Heart left ventricle (tissue), 16 donors: ENCODE measurements around the gene MGLL. TPM values are rescaled to one million over a fixed set of nuclear protein-coding genes. Genes with fewer than 3 reads are reported as not detected.

Experiments used
- ATAC-seq, 4 donors: fragments of 200-7000 bp; cut with Tn5 transposase; one replicate each; pipeline ENCODE4 v1.9.1; 2020 to 2022; ENCODE audit warnings: moderate library complexity in 4 of 4, mild to moderate bottlenecking in 3 of 4, moderate number of reproducible peaks in 1 of 4
- DNase-seq, 5 donors: peaks; one replicate each; pipeline ENCODE4 v3.0.0-alpha.2; 2020
- H3K27ac ChIP-seq, 12 donors: fragments of 200-600 bp; sonication (generic) in 4 of 12; one replicate each; pipeline versions ENCODE4 v1.5.0 to v1.8.0; 2016 to 2022; ENCODE audit warnings: mild to moderate bottlenecking in 2 of 12
- H3K27me3 ChIP-seq, 9 donors: fragments of 200-600 bp; sonication (generic) in 2 of 9; one replicate each; pipeline versions ENCODE4 v1.5.1 to v1.8.0; 2016 to 2022; ENCODE audit warnings: mild to moderate bottlenecking in 3 of 9
- H3K36me3 ChIP-seq, 9 donors: fragments of 200-600 bp; sonication (generic) in 2 of 9; one replicate each; pipeline versions ENCODE4 v1.5.0 to v1.8.0; 2018 to 2022; ENCODE audit warnings: mild to moderate bottlenecking in 2 of 9
- H3K4me1 ChIP-seq, 12 donors: fragments of 200-600 bp; sonication (generic) in 4 of 12; one replicate each; pipeline versions ENCODE4 v1.5.0 to v1.8.0; 2016 to 2022; ENCODE audit warnings: mild to moderate bottlenecking in 3 of 12
- H3K4me3 ChIP-seq, 12 donors: fragments of 200-600 bp; sonication (generic) in 4 of 12; one replicate each; pipeline versions ENCODE4 v1.5.0 to v1.8.0; 2017 to 2022; ENCODE audit warnings: mild to moderate bottlenecking in 9 of 12, moderate library complexity in 4 of 12
- H3K9me3 ChIP-seq, 12 donors: fragments of 200-600 bp; sonication (generic) in 4 of 12; one replicate each; pipeline versions ENCODE4 v1.5.0 to v1.8.0; 2016 to 2022; ENCODE audit warnings: mild to moderate bottlenecking in 1 of 12
- CTCF ChIP-seq, 12 donors: fragments of 200-600 bp; sonication (generic) in 4 of 12; IDR thresholded peaks; one replicate each; pipeline versions ENCODE4 v1.5.0 to v1.8.0; 2018 to 2022; ENCODE audit warnings: antibody characterized with exemption in 12 of 12, mild to moderate bottlenecking in 5 of 12
- POLR2A ChIP-seq, 2 donors: fragments of 450-650 bp; IDR thresholded peaks; one replicate each; pipeline ENCODE4 v1.6.1; 2017; ENCODE audit warnings: antibody characterized with exemption in 2 of 2, mild to moderate bottlenecking in 2 of 2, moderate library complexity in 2 of 2
- WGBS, 4 donors: extraction: QIAGEN DNeasy Blood & Tissue Kit in 2 of 4; methylation state at CpG; one replicate each; pipeline versions ENCODE4 v1.1.5 to v1.1.7; 2013 to 2018; 5-methylcytosine and 5-hydroxymethylcytosine counted together
- intact Hi-C, 10 donors: fragments of 100-400 bp; cut with DNase I; formaldehyde crosslinking; loops; one replicate each; pipeline versions ENCODE4 v1.11.1 to v1.14.2; 2022
- polyA plus RNA-seq, 2 donors: library from polyadenylated mRNA; stranded (reverse); fragments of 200-250 nt; gene quantifications; one replicate each; pipeline ENCODE4 v1.2.3, GENCODE V29; 2013
- total RNA-seq, 9 donors: library from RNA; depleted of rRNA in 2 of 9; stranded (reverse); fragments of >200 nt in 2 of 9; fragmentation: NEBNext Ultra II Directional in 3 of 9; extraction: Animal tissue kit (Norgen Biotek cat#: 25700) in 3 of 9; gene quantifications; one replicate each; pipeline versions ENCODE4 v1.1.0 to v1.2.4, GENCODE V29; 2016 to 2023
- donor health status: ischemic (EF 13 %, LVEDD 7.1; RV severe dilation, severe dysfunction).
- donor health status: healthy with polysubstance abuse.
- donor health status: DM: no; HTN: yes; CAD: no.
- donor health status: DM: no; HTN: no; CAD: no.
- donor health status: ischemic (EF 25% LVEDD 6.9; RV normal size, moderate dysfunction).
- donor health status: ischemic (EF 25% LVEDD 5.7; RV mildly dilated, moderate dysfunction).
- donor health status: healthy.
- donor health status: DM: yes; HTN: yes; CAD: no.
- donor health status: ischemic (EF 35%, LVEDD 5.7; RV mildly dilated, moderate dysfunction).
- donor health status: nonischemic (EF 11% LVEDD 7.7; RV severe dilation, severe dysfunction).
- donor health status: DM: yes; HTN: yes; CAD: no.
- donor health status: PGD.
- donor health status: ischemic (EF 29% LVEDD 5.4; RV normal size, mild dysfunction).
- donor health status: nonischemic (EF 23%, LVEDD 6.1; RV moderate dilation, normal function).

The MGLL gene
- total and polyA plus RNA-seq, 11 donors = 38.5 to 119 (median 78.9) TPM

- H3K36me3 ChIP-seq = peaks cover 0 to 77% (median 25%) of the 10 kb centered on the region in 9 donors
- intact Hi-C loops = no loop called here
- peak in 1 of 5 donors; percentile 15 for DNase-seq
- H3K4me3 ChIP-seq = no peak overlapping the region
- no peak for TF ChIP-seq CTCF (IDR thresholded peaks at IDR 0.05)
- no peak for TF ChIP-seq POLR2A (IDR thresholded peaks at IDR 0.05)
- no peaks in the 10 kb centered on the region for H3K9me3 ChIP-seq
- 86 to 94% (median 91%) methylated on average over 6 of the region's 6 CpGs for WGBS, 4 donors
- ATAC-seq = no peak
- H3K4me1 ChIP-seq = peaks cover 11 to 85% (median 59%) of the 10 kb centered on the region in 12 donors
- no peaks in the 10 kb centered on the region for H3K27me3 ChIP-seq
- peak overlapping the region in 11 of 12 donors; percentile 3 to 95 (median 72) for H3K27ac ChIP-seq
These were observed 105.9 kb downstream of the MGLL start for GRCh38 chr3:127716384-127716783.

GRCh38 chr3:127715532-127715931 lies 106.8 kb downstream of the MGLL start:
- ATAC-seq (no peak), DNase-seq (peak in 1 of 5 donors; percentile 8)
- Histone ChIP-seq H3K4me3 (no peak overlapping the region), H3K27ac (peak overlapping the region; percentile 59 to 95 (median 78)), H3K9me3 (no peaks in the 10 kb centered on the region), H3K27me3 (no peaks in the 10 kb centered on the region), H3K36me3 (peaks cover 0 to 69% (median 18%) of the 10 kb centered on the region in 9 donors), H3K4me1 (peaks cover 11 to 90% (median 64%) of the 10 kb centered on the region in 12 donors)
- TF ChIP-seq POLR2A (IDR thresholded peaks at IDR 0.05) (no peak), CTCF (IDR thresholded peaks at IDR 0.05) (no peak)
- intact Hi-C loops = loop anchor here in 1 of 10 donors (2.0 kb wide), 1 partner anchor 15 kb away; no protein-coding TSS in a partner anchor
- WGBS, 4 donors = 47 to 69% (median 62%) methylated on average over 8 of the region's 8 CpGs

GRCh38 chr3:127714866-127715265 lies 107.4 kb downstream of the MGLL start:
- TF ChIP-seq CTCF (IDR thresholded peaks at IDR 0.05) (no peak), POLR2A (IDR thresholded peaks at IDR 0.05) (no peak)
- DNase-seq (peak in 1 of 5 donors; percentile 8), ATAC-seq (no peak)
- Histone ChIP-seq H3K27me3 (no peaks in the 10 kb centered on the region), H3K27ac (peak overlapping the region; percentile 59 to 95 (median 78)), H3K4me3 (no peak overlapping the region), H3K4me1 (peaks cover 11 to 97% (median 68%) of the 10 kb centered on the region in 12 donors), H3K36me3 (peaks cover 0 to 63% (median 12%) of the 10 kb centered on the region in 9 donors), H3K9me3 (no peaks in the 10 kb centered on the region)
- intact Hi-C loops = loop anchor here in 1 of 10 donors (2.0 kb wide), 1 partner anchor 14 kb away; no protein-coding TSS in a partner anchor
- WGBS, 4 donors = 86 to 98% (median 94%) methylated on average over 2 to 5 of the region's 5 CpGs

GRCh38 chr3:127714125-127714571 lies 108.2 kb downstream of the MGLL start:
- Histone ChIP-seq H3K9me3 (no peaks in the 10 kb centered on the region), H3K4me3 (no peak overlapping the region), H3K4me1 (peaks cover 11 to 99% (median 72%) of the 10 kb centered on the region in 12 donors), H3K27me3 (no peaks in the 10 kb centered on the region), H3K36me3 (peaks cover 0 to 63% (median 9%) of the 10 kb centered on the region in 9 donors), H3K27ac (peak overlapping the region; percentile 59 to 95 (median 78))
- intact Hi-C loops = loop anchor here in 1 of 10 donors (2.0 kb wide), 1 partner anchor 13 kb away; no protein-coding TSS in a partner anchor
- 55 to 69% (median 64%) methylated on average over 10 of the region's 10 CpGs for WGBS, 4 donors
- DNase-seq (peak in 3 of 5 donors; percentile 58 to 69 (median 62)), ATAC-seq (peak; percentile 61 to 87 (median 66))
- no peak for TF ChIP-seq POLR2A (IDR thresholded peaks at IDR 0.05)
- no peak for TF ChIP-seq CTCF (IDR thresholded peaks at IDR 0.05)
